SKM-1 treated with dmso at 0.1 percent for 144 hours (cell line): Measurements from ENCODE around the gene INSYN2A.

Experiments
- DNase-seq: peaks from one replicate; lab custom pipeline; 2025; ENCODE audit not compliant: unreplicated experiment; lab: John Stamatoyannopoulos, UW

Gene INSYN2A

GRCh38 chr10:127195571-127196281 is 665 bp downstream of the INSYN2A start:
- no peak for DNase-seq

GRCh38 chr10:127195041-127195506 is 1.3 kb downstream of the INSYN2A start:
- DNase-seq, result no peak

- DNase-seq, result no peak
Observed at GRCh38 chr10:127194599-127194998, 1.8 kb downstream of the INSYN2A start.

GRCh38 chr10:127194111-127194510 is 2.3 kb downstream of the INSYN2A start:
- DNase-seq, result no peak

GRCh38 chr10:127193125-127193524 is 3.3 kb downstream of the INSYN2A start:
- no peak for DNase-seq

- no peak for DNase-seq
Observed at GRCh38 chr10:127190427-127190826, 6.0 kb downstream of the INSYN2A start.

- DNase-seq, result no peak
Observed at GRCh38 chr10:127189226-127189625, 7.2 kb downstream of the INSYN2A start.

- DNase-seq, result no peak
Observed at GRCh38 chr10:127186813-127187212, 9.6 kb downstream of the INSYN2A start.

- DNase-seq, result no peak
Observed at GRCh38 chr10:127184582-127184981, 11.8 kb downstream of the INSYN2A start.

- no peak for DNase-seq
Observed at GRCh38 chr10:127182161-127182560, 14.2 kb downstream of the INSYN2A start.

GRCh38 chr10:127179612-127180250 is 16.7 kb downstream of the INSYN2A start:
- no peak for DNase-seq

- no peak for DNase-seq
Observed at GRCh38 chr10:127176649-127177048, 19.7 kb downstream of the INSYN2A start.

- DNase-seq, result no peak
Observed at GRCh38 chr10:127175357-127176110, 20.9 kb downstream of the INSYN2A start.

GRCh38 chr10:127174866-127175265 is 21.5 kb downstream of the INSYN2A start:
- no peak for DNase-seq

- no peak for DNase-seq
Observed at GRCh38 chr10:127168261-127168660, 28.1 kb downstream of the INSYN2A start.

GRCh38 chr10:127162841-127163240 is 33.5 kb downstream of the INSYN2A start:
- no peak for DNase-seq

- no peak for DNase-seq
Observed at GRCh38 chr10:127161482-127161881, 34.9 kb downstream of the INSYN2A start.

- no peak for DNase-seq
Observed at GRCh38 chr10:127159648-127160245, 36.6 kb downstream of the INSYN2A start.

GRCh38 chr10:127158662-127159061 is 37.7 kb downstream of the INSYN2A start:
- no peak for DNase-seq

- DNase-seq, result no peak
Observed at GRCh38 chr10:127157506-127158200, 38.7 kb downstream of the INSYN2A start.

- no peak for DNase-seq
Observed at GRCh38 chr10:127157089-127157488, 39.3 kb downstream of the INSYN2A start.
